DMS79 (cell line): ENCODE data around the gene LRRTM3.

Source experiments
- DNase-seq: peaks from one replicate; lab custom pipeline; 2025; lab: John Stamatoyannopoulos, UW

Gene LRRTM3

DNA sequence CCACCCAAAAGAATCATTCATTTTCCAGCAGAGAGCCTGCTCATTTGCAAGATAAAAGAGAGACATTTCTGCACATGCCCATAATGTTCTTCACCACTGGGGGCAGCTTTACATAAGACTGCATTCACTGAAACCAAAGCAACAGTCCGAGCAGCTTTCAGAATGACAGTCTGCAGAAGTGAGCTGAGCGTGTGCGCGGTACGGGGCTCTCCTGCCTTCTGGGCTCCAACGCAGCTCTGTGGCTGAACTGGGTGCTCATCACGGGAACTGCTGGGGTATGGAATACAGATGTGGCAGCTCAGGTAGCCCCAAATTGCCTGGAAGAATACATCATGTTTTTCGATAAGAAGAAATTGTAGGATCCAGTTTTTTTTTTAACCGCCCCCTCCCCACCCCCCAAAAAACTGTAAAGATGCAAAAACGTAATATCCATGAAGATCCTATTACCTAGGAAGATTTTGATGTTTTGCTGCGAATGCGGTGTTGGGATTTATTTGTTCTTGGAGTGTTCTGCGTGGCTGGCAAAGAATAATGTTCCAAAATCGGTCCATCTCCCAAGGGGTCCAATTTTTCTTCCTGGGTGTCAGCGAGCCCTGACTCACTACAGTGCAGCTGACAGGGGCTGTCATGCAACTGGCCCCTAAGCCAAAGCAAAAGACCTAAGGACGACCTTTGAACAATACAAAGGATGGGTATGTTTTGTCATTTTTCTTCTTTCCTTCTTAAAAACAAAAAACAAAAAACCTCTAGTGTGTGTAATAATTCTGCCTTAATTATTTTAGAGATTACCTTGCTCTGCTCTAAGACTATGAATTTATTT, at the start of gene LRRTM3:
LRRTM3 (plus strand) TSS at position 141 of the 820 bp plus-strand sequence.
- no peak for DNase-seq

- DNase-seq = no peak
Observed at GRCh38 chr10:66877361-66877760, 48.5 kb upstream of the LRRTM3 start.

- DNase-seq = no peak
Observed at GRCh38 chr10:66880292-66880691, 45.5 kb upstream of the LRRTM3 start.

DNA sequence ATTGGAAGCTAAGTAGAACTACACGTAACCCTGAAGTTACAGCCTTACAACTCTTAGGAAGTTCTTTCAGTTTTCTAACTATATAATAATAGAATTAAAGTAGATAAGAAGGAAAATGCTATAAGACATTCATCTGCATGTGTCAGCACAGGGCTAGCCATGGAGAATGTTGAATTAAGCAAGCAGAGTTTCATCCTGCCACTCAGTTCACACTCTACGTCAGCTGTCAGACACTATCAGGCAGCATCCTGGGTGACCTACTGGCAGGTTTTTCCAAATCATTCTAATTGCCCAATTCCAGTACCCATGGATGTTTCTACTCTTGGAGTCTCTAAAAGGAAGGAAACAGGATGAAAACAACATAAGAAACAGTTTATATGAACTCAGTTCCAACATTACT, 45.0 kb upstream of the LRRTM3 start:
- no peak for DNase-seq

GRCh38 chr10:66881814-66882213, 44.0 kb upstream of the LRRTM3 start:
- DNase-seq = no peak

DNA sequence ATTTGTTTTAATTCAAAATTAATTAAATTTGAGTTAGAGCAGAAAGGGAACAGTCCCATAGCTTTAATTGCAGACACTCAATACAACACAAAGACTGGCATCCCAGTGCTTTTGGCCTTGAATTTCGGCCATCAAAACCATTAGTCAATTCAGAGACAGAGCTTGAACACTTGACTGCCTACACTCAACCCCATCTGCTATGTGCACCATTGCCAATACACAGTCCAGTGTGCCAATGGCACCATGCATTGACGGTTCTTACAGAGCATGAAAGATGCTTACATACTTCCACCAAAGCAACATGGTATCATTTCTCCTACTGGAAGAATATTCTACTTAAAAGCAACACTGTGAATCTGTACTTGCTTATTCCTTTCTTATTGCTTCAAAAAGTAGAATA, 43.6 kb upstream of the LRRTM3 start:
- no peak for DNase-seq

GRCh38 chr10:66886848-66887247, 39.0 kb upstream of the LRRTM3 start:
- DNase-seq = no peak

GRCh38 chr10:66888237-66888636, 37.6 kb upstream of the LRRTM3 start:
- DNase-seq = no peak

DNA sequence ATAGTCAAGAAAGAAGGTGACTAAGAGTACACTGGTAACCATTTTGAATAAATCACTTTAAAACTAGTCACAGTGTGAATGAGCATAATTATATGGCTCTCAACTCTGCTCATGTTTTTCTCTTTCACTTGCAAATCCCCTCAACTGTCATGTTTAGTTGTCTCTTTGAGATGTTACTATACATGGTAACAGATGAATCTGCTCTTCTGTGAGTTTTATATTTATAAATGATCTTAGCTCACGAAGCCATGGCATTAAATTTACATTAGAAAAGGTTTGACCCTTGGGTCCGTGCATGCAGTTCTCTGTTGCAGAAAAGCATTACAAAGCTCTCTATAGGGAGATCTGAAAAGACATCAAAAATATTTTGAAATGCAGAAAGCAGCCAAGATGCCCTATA, 33.0 kb upstream of the LRRTM3 start:
- no peak for DNase-seq

DNA sequence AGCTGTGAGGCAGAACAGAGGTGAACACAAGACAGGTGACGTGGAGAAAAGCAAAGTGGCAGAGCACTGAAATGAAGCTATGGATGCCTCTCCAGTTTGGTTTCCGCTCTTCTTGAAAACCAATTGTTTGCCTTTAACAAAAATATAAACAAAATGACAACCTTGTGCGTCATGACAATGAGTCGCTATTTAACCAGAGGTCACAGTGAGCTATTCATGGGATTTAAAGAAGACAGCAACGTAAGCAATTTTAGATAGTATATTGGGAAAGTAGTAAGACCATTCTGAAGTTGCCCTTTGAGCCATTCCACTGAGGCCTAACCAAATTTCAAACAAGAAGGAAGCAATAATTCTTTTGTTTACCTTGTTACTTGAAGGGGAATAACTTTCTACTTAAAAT, 15.2 kb upstream of the LRRTM3 start:
- DNase-seq = no peak

DNA sequence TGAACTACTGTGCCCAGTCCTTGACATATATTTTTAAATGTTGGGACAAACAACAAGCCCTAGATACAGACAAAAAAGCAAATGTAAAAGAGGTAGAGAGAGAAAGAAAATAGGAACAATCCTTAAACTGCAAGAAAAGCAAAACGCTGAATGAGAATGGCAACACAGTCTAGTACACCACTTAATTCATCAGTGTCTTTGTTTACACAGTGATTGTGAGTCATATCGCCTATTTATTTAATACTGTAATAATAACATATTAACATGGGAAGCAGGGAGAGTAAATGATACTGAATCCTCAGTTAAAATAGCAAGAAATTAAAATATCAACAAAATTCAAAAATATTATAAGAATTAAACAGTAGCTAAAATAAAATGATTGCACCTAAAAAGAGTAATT, 9.8 kb upstream of the LRRTM3 start:
- DNase-seq = no peak

- DNase-seq = no peak
Observed at GRCh38 chr10:66917104-66917503, 8.7 kb upstream of the LRRTM3 start.

DNA sequence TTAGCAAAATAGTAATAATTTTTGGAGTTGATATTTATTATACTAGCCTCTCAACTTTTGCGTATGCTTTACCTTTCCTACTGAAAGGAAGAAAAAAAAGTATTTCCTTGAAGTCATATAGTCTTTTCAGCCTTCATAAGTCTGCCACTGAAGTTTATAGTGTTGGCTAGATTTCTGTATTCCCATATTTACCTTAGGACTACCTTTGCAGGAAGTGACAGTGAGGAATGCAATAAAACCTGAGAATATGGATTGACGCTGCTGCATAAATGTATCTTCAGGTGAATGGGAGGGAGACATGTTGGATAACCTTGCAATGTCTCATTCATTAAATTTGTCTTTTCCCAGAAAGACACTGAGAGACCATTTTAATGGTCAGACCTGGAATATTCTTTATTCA, 6.6 kb upstream of the LRRTM3 start:
- no peak for DNase-seq

- no peak for DNase-seq
Observed at GRCh38 chr10:66924674-66925345, 1.0 kb upstream of the LRRTM3 start.

- DNase-seq = no peak
Observed at GRCh38 chr10:66925373-66925772, 463 bp upstream of the LRRTM3 start.

DNA sequence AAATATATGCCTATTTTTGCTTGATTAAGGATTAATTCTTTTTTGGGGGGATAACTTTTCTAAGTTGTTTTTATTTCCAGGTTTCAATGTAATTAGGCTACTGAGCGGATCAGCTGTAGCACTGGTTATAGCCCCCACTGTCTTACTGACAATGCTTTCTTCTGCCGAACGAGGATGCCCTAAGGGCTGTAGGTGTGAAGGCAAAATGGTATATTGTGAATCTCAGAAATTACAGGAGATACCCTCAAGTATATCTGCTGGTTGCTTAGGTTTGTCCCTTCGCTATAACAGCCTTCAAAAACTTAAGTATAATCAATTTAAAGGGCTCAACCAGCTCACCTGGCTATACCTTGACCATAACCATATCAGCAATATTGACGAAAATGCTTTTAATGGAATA, 1.0 kb downstream of the LRRTM3 start:
- no peak for DNase-seq

DNA sequence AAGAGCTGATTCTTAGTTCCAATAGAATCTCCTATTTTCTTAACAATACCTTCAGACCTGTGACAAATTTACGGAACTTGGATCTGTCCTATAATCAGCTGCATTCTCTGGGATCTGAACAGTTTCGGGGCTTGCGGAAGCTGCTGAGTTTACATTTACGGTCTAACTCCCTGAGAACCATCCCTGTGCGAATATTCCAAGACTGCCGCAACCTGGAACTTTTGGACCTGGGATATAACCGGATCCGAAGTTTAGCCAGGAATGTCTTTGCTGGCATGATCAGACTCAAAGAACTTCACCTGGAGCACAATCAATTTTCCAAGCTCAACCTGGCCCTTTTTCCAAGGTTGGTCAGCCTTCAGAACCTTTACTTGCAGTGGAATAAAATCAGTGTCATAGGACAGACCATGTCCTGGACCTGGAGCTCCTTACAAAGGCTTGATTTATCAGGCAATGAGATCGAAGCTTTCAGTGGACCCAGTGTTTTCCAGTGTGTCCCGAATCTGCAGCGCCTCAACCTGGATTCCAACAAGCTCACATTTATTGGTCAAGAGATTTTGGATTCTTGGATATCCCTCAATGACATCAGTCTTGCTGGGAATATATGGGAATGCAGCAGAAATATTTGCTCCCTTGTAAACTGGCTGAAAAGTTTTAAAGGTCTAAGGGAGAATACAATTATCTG, 1.6 kb downstream of the LRRTM3 start:
- no peak for DNase-seq

DNA sequence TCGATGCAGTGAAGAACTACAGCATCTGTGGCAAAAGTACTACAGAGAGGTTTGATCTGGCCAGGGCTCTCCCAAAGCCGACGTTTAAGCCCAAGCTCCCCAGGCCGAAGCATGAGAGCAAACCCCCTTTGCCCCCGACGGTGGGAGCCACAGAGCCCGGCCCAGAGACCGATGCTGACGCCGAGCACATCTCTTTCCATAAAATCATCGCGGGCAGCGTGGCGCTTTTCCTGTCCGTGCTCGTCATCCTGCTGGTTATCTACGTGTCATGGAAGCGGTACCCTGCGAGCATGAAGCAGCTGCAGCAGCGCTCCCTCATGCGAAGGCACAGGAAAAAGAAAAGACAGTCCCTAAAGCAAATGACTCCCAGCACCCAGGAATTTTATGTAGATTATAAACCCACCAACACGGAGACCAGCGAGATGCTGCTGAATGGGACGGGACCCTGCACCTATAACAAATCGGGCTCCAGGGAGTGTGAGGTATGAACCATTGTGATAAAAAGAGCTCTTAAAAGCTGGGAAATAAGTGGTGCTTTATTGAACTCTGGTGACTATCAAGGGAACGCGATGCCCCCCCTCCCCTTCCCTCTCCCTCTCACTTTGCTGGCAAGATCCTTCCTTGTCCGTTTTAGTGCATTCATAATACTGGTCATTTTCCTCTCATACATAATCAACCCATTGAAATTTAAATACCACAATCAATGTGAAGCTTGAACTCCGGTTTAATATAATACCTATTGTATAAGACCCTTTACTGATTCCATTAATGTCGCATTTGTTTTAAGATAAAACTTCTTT, 2.3 kb downstream of the LRRTM3 start:
- no peak for DNase-seq

GRCh38 chr10:66928776-66929175, 2.9 kb downstream of the LRRTM3 start:
- DNase-seq = no peak

GRCh38 chr10:66929375-66929774, 3.5 kb downstream of the LRRTM3 start:
- DNase-seq = no peak

DNA sequence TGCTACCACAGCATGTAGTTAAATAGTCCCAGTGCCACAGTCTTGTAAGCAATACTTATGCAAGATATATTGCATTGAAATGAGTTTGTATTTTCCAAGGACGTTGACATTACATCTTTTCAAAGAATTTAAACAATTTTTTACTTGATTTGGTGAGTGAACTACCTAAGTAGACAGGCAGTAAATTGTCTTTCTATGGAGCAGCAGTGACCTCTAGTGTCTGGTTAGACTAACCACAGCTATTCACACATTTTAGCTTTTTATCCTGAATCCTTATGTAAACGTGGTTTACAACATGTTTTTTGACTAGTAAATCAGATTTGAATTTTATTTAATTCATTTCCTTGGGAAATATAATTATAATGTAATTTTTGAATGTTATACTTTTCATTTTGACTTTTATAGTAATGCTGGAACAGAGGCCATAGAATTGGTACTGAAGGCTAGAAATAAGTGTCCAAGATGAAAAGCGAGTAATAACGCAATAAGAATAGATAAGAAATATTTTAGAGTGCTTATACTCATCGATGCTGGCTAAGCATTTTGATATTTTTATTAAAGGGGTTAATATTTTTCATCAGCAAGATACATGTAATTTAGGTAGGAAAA, 5.6 kb downstream of the LRRTM3 start:
- no peak for DNase-seq

DNA sequence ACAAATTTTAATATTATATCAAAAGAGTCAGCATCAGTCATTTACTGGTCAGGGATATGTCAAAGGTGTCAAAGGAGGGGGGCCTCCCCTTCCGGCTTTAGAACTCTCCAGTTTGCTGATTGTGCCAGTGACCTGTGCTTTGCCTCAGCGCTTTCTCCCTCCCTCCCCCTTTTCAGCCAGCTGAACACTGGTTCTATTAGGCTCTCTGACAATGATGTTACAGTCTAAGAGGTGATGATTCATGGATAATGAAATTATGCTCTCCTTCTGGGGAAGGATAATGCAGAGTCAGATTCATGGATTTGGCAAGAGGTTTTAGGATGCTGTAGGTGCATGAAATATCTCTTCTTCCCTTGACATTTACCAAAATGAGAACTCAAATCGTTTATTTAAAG, 6.1 kb downstream of the LRRTM3 start:
- no peak for DNase-seq
